Epithelial cell of prostate (primary cell): Measurements from ENCODE around the gene POTEB2.
"Not testable (repeated sequence)": the region's sequence is repeated elsewhere in the genome, so short reads cannot be mapped to it uniquely, and the experiment has no call there.

Source experiments
- DNase-seq: peaks from one replicate; pipeline ENCODE4 v3.0.0-alpha.2; 2011; ENCODE audit warnings: low read depth, low spot score
- H3K27ac ChIP-seq: fragments of 450-650 bp; 2 replicates; pipeline ENCODE4 v1.5.1; 2017; ENCODE audit warnings: mild to moderate bottlenecking

The POTEB2 gene

DNA sequence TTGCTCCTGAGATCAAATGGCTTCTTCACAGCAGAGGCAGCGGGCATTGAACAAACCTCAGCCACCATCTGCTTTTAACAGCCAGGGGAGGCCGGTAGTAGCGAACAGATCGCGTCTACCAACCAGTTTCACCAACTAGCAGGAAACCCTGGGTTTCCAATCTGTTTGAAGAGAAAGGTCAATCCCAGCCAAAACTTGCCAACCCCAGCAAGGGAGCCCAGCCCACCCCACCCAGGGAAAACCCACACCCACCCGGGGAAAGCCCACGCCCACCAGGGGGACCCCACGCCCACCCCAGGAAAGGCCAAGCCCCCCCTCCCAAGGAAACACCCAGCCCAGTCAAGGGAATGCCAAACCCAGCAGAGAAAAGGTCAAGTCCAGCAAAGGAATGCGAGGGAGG is at the start of gene POTEB2:
POTEB2 (minus strand) TSS at position 101 of the 400 bp plus-strand sequence; CDS start at position 68, 33 bp downstream.
- not testable (repeated sequence) for DNase-seq, H3K27ac ChIP-seq

DNA sequence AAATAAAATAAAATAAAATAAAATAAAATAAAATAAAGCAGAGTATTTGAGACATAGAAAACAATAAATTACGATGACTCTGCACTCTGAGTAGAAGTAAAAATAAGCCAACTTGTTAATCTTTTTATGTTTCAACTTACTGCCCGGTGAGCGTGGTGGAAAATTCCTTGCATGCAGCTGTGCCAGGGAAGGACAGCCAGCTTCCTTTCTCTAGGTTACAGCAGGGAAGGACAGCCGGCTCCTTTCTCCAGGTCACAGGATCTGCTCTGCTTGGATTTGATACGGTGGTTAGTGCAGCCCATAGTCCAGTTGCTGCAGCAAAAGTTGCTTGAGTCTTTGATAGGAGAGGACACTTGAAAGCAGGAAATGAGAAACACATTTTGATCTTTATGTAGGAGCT is 13.8 kb upstream of the POTEB2 start:
- not testable (repeated sequence) for DNase-seq, H3K27ac ChIP-seq

DNA sequence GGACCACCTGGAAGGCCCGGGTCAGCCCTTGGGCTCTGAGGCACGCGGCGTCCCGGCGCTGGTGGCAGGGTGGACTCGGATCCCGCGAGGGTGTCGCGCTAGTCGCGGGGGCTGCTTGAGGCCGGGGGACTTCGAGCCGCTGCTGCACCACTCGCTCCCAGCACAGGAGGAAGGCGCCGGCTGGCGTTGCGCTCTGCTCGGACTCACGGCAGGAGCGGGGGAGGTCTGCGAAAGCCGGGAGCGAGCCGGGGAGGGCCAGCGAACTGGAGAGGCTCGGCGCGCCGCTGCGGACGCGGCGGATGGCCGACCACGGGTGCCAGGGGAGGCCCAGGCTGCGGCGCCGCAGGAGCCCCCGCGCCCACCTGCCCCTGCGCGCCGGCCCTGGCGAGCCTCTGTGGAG is 12.3 kb upstream of the POTEB2 start:
- not testable (repeated sequence) for DNase-seq, H3K27ac ChIP-seq

DNA sequence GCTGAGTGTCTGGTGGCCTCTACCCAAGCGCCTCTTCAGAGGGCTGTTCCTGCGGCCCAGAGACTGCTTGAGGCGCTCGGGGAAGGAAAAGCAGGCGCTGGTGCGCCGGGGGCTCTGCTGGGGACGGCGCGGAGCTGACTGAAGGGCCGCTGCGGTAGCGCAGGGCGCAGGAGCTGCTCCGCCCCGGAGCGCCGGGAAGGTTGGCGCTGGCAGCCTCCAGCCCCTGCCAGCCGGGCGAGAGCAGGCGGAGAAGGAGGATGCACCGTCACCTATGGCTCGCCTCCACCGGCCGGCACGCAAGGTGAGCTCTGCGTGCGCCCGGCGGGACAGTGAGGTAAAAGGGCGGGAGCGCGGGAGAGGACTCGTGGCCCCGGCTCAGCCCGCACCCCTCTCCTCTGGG is 11.7 kb upstream of the POTEB2 start:
- not testable (repeated sequence) for H3K27ac ChIP-seq, DNase-seq
